Mucosa of gallbladder (tissue), 1 donor: ENCODE data around the gene KIF5B. TPM values are rescaled to one million over a fixed set of nuclear protein-coding genes. Genes with fewer than 3 reads are reported as not detected.
"Not testable (repeated sequence)": the region's sequence is repeated elsewhere in the genome, so short reads cannot be mapped to it uniquely, and the experiment has no call there.

Experiments used
- DNase-seq: peaks from one replicate; pipeline ENCODE4 v3.0.0-alpha.2; 2020; ENCODE audit warnings: low spot score
- total RNA-seq: library from RNA; stranded (reverse); gene quantifications from one replicate; pipeline ENCODE4 v1.2.1, GENCODE V29; 2021
- donor health status: DM: no; HTN: no; CAD: no.

Gene KIF5B
- total RNA-seq, 1 donor from 2014 or later = 149 TPM

DNA sequence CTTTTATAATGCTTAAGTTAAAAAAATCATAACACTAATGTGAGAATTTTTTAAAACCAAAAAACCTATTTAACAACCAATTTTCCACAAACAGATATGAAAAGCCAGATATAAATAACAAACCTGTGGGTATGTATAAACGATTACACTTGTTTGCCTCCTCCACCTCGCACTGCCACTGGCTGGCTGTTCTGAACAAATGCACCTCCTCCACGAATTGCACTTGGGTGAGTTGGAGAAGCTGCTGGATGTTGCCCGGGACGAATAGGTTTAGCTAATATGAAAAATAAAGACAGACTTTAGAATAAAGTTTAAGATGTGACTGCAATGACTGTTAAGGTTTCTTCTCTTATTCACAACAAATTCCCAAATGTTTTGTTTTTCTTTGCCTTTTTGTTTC lies 40.8 kb downstream of the KIF5B start:
- DNase-seq = no peak

GRCh38 chr10:32007026-32007425 lies 49.2 kb downstream of the KIF5B start:
- no peak for DNase-seq

- DNase-seq = peak; percentile 29
Measured at GRCh38 chr10:32005050-32005449, 51.2 kb downstream of the KIF5B start.

DNA sequence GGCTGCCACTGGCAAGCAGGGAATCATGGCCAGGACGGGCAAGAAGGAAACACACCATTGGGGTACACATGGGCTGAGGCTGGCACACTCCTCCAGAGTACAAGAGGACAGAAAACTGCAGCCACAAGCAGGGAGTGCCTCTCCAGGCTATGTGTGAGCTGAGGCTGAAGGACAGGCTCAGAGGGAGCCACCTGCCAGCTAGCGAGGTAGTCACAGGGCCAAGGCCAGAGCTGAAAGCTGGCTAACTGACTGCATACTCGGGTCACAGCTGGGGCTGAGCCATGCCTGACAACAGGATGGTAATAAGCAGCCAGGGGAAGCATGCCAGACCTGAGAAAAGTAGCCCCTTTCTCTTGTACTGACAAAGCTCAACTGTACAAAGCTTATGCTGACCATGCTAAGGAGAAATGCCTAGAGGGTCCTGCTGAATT lies 52.0 kb downstream of the KIF5B start:
- no peak for DNase-seq

DNA sequence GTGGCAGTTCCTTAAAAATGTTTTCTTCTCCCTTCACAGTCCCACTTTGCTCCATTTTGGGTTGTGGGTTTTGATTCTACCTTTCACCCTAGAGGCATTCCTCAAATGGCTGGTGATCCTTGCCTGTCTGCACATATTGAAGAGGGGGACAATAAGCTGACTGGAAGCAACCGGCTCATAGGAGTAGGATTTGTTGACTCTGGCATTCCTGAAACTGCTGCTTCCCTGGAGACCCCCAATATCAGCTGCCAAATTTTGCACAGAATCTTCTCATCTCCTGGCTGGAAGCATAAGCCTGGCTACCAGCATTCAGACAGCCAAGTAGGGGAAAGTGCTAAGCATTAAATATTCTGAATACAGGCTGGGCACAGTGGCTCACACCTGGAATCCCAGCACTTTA lies 53.7 kb downstream of the KIF5B start:
- DNase-seq = no peak

GRCh38 chr10:32000937-32001336 lies 55.3 kb downstream of the KIF5B start:
- no peak for DNase-seq

- no peak for DNase-seq
Measured at GRCh38 chr10:31999836-32000235, 56.4 kb downstream of the KIF5B start.

DNA sequence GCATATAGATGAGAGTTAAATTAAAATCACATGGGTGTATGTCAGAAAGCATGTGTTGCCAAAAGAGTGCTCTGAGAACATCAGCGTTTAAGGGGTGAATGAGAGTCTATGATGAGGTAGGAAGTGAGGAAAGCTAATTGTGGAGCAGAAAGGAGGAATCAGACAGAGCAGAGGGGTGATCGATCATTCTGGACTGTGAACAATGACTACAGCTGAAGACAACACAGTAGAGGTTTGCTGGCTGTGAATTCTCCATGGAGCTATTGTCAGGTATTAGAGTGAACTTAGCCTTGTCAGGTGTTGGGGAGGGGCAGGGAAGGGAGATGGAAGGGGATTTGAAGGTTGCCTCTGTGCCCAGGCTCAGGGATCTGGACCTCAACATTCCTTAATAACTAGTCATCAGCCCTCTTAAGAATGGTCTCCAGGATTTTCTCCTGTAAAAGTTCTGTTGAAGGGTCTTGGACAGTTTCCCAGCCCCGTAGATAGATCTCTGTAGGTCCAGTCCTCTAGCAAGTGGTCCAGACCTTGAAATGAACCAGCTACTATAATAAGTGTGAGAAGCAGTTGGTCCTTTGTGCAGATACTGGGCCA lies 57.1 kb downstream of the KIF5B start:
- no peak for DNase-seq

DNA sequence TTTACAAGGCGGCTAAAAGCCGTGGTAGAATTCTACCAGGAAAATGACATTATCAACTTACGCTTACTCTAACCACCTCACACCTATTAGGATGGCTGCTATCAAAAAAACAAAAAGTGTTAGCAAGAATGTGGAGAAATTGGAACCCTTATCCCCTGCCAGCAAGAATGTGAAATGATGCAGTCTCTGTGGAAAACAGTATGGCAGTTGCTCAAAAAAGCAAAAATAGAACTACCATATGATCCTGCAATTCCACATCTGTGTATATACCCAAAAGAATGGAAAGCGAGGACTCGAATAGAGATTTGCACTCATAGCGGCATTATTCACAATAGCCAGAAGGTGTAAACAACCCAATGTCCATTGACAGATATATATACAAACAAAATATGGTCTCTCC lies 61.3 kb downstream of the KIF5B start:
- no peak for DNase-seq

DNA sequence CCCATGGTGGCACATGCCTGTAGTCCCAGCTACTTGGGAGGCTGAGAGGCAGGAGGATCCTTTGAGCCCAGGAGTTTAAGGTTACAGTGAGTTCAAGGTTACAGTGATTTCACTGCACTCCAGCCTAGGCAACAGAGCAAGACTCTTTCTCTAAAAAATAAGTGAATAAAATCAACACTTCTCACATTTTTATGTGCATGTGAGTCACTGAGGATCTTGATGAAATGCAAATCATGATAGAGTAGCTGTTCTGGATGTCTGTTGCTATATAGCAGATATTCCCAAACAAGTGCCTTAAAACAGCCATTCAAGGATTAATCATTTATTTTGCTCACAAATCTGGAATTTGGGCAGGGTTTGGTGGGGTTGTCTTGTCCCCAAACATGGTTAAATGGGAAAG lies 65.3 kb downstream of the KIF5B start:
- no peak for DNase-seq

- not testable (repeated sequence) for DNase-seq
Measured at GRCh38 chr10:31987786-31988185, 68.4 kb downstream of the KIF5B start.

- no peak for DNase-seq
Measured at GRCh38 chr10:31982111-31982510, 74.1 kb downstream of the KIF5B start.

- no peak for DNase-seq
Measured at GRCh38 chr10:31980471-31980870, 75.8 kb downstream of the KIF5B start.

GRCh38 chr10:31979071-31979470 lies 77.2 kb downstream of the KIF5B start:
- not testable (repeated sequence) for DNase-seq

DNA sequence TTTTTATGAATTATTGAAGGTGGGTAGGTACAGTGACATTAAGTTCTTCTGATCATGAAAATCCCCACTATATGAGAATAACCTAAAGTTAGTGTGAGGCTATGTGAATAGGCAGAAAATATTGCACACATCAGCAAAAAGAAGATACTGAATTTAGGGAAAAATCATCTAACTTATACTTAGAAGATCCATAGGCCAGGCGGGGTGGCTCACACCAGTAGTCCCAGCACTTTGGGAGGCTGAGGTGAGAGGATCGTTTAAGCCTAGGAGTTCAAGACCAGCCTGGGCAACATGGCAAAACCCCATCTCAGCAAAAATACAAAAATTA lies 78.1 kb downstream of the KIF5B start:
- DNase-seq = no peak

DNA sequence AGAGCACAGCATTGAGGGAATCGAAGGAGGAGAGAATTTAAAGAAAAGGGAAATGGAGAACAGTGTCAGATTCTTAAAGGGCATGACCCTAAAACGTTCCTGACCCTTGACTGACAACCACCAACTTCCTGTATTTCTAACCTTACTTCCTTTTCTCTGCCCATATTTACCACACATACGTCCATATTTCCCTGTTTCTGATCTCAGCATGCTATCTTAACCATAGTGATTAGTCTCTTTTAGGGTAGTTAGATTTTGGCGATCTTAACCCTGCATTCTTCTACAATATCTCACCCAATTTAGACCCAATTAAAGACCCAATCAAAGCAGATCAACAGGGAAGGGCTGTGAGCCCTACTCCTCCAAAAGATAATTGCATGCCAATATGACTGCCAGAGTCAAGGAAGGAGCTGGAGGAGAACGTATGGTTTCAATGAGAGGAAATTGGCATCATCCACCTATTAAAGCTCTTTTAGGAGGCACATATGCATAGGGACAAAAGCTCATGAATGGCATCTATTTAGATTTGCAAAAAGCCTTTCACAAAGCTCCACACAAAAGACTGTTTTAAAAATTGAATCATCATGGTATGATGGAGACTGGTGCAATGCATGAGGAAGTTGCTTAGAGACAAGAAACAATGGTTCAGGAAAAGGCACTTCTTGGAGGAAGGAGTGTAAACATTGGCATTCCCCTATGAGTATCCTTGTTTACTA lies 78.6 kb downstream of the KIF5B start:
- no peak for DNase-seq

GRCh38 chr10:31975157-31975765 lies 81.0 kb downstream of the KIF5B start:
- DNase-seq = no peak

DNA sequence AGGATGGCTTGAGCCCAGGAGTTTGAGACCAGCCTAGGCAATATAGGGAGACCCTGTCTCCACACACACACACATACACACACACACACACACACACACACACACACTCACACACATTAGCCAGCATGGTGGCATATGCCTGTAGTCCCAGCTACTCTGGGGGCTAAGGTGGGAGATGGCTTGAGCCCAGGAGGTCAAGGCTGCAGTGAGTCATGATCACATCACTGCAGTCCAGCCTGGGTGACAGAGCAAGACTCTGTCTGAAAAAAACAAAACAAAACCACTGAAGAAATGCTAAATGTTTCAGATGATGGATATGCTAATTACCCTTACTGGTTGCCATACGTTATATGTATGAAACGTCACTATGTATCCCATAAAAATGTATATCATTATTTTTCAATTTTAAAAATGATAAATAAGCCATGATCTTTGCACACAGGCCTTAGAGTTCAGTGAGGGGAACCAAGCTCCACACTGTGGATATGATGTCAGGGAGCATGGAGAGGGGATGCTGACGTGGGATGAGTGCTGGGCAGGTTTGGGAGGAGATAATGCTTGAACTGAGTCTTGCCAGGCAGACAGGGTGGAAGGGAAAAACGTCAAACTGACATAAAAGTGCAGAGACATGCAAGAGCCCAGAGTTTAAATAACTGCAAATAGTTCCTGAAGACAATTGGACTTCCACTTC lies 81.6 kb downstream of the KIF5B start:
- no peak for DNase-seq

GRCh38 chr10:31972519-31973041 lies 83.6 kb downstream of the KIF5B start:
- DNase-seq = no peak

DNA sequence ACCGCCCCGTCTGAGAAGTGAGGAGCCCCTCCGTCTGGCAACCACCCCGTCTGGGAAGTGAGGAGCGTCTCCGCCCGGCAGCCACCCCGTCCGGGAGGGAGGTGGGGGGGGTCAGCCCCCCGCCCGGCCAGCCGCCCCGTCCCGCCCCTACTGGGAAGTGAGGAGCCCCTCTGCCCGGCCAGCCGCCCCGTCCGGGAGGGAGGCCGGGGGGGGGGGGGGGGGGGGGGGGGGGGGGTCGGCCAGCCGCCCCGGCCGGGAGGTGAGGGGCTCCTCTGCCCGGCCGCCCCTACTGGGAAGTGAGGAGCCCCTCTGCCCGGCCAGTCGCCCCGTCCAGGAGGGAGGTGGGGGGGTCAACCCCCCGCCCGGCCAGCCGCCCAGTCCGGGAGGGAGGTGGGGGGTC lies 86.4 kb downstream of the KIF5B start:
- not testable (repeated sequence) for DNase-seq

DNA sequence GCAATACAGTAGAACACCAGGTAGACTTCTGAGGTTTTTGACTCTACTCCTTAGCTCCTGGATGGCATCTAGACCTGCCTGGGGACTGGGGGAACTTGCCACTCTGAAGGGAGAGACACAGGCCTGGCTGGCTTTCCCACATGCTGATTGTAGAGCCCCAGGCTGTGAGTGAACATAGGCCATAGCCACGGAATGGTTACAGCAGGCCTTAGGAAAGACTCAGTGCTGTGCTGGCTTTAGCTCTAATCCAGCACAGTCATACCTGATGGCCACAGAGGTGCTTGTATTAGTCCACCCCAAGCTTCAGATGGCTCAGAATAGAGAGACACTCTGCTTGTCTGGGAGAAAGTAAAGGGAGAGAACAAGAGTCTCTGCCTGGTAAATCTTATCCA lies 92.6 kb downstream of the KIF5B start:
- DNase-seq = no peak

DNA sequence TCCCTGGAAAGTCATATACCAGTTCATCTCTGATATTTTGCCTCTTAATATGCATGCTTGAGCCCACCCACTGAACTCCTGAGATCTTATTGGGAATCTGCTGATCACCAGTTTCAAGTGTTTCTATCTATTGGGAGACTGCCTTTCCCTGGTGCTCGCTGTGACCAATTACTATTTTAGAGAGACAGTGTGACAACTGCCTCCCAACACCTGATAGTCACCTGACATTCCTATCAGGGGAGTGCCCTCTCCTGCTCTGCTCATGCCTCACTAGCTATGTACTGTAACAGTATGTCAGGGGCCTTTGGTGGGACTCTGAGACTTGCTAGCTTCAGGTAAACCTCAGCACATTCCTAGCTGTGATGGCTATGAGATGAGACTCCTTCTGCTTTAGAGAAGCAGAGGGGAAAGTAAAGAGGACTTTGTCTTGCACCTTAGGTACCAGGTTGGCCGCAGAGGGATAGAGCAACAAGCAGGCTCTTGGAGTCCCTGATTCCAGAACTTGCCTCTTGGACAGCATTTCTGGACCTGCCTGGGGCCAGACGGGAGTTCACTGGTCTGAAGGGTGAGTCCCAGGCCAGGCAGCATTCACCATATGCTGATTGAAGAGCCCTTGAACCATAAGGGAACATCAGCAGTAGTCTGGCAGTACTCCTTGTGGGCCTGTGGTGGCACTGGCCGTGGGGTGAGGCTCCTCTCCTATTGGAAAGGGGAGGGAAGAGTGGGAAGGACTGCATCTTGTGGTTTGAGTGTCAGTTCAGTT lies 93.2 kb downstream of the KIF5B start:
- DNase-seq = no peak
